ENCODE measurements around the gene GPX7.

The GPX7 gene
- total RNA-seq, result 6.6 to 13.1 (median 7.8) reads per million in 3 donors

- Histone ChIP-seq H3K4me3 (ENCODE audit: insufficient read depth, low read depth, low read length, poor library complexity, severe bottlenecking) (peak within 1 kb of the TSS; percentile 60), H3K27me3 (replicated peaks; ENCODE audit: control insufficient read depth, insufficient read depth, low read length, poor library complexity, severe bottlenecking) (no peaks in the 10 kb centered on the region), H3K27ac (ENCODE audit: insufficient read depth, low read length, poor library complexity, severe bottlenecking) (peak within 1 kb of the TSS; percentile 65), H3K9me3 (ENCODE audit: control insufficient read depth, low read length) (no peaks in the 10 kb centered on the region), H3K4me1 (ENCODE audit: control insufficient read depth, insufficient read depth, low read length, poor library complexity, severe bottlenecking) (peaks cover 23% of the 10 kb centered on the region), H3K36me3 (ENCODE audit: control insufficient read depth, insufficient read depth, low read length) (peaks cover 4% of the 10 kb centered on the region)
- DNase-seq, result peak; percentile 38 to 50 (median 46)
Observed at GRCh38 chr1:52601991-52602855, at the start of gene GPX7. Gene GPX7, plus strand, starts transcription at chr1:52602371. Its CDS starts 39 bp downstream, at chr1:52602410.

- Histone ChIP-seq H3K27me3 (replicated peaks; ENCODE audit: control insufficient read depth, insufficient read depth, low read length, poor library complexity, severe bottlenecking) (no peaks in the 10 kb centered on the region), H3K9me3 (ENCODE audit: control insufficient read depth, low read length) (no peaks in the 10 kb centered on the region), H3K4me1 (ENCODE audit: control insufficient read depth, insufficient read depth, low read length, poor library complexity, severe bottlenecking) (peaks cover 21% of the 10 kb centered on the region), H3K36me3 (ENCODE audit: control insufficient read depth, insufficient read depth, low read length) (no peaks in the 10 kb centered on the region), H3K4me3 (ENCODE audit: insufficient read depth, low read depth, low read length, poor library complexity, severe bottlenecking) (peak within 1 kb of the TSS; percentile 90), H3K27ac (ENCODE audit: insufficient read depth, low read length, poor library complexity, severe bottlenecking) (peak within 1 kb of the TSS; percentile 96)
- DNase-seq, result peak; percentile 59 to 67 (median 64)
Observed at GRCh38 chr1:52552505-52553361, 49.4 kb upstream of the GPX7 start, which contains the start of gene TUT4. Gene TUT4, minus strand, starts transcription at chr1:52553092. Its CDS starts 26,812 bp downstream, at chr1:52526280.

GRCh38 chr1:52553362-52554266 is 48.6 kb upstream of the GPX7 start:
- Histone ChIP-seq H3K4me3 (ENCODE audit: insufficient read depth, low read depth, low read length, poor library complexity, severe bottlenecking) (peak overlapping the region; percentile 90), H3K27me3 (replicated peaks; ENCODE audit: control insufficient read depth, insufficient read depth, low read length, poor library complexity, severe bottlenecking) (no peaks in the 10 kb centered on the region), H3K27ac (ENCODE audit: insufficient read depth, low read length, poor library complexity, severe bottlenecking) (peak overlapping the region; percentile 96), H3K4me1 (ENCODE audit: control insufficient read depth, insufficient read depth, low read length, poor library complexity, severe bottlenecking) (peaks cover 17% of the 10 kb centered on the region), H3K36me3 (ENCODE audit: control insufficient read depth, insufficient read depth, low read length) (no peaks in the 10 kb centered on the region), H3K9me3 (ENCODE audit: control insufficient read depth, low read length) (no peaks in the 10 kb centered on the region)
- DNase-seq, result peak; percentile 81 to 85 (median 84)

- no peak overlapping the region for H3K4me3 ChIP-seq (ENCODE audit: insufficient read depth, low read depth, low read length, poor library complexity, severe bottlenecking)
Observed at GRCh38 chr1:52554267-52554640, 47.9 kb upstream of the GPX7 start.

GRCh38 chr1:52554756-52555155 is 47.4 kb upstream of the GPX7 start:
- H3K27me3 ChIP-seq (replicated peaks; ENCODE audit: control insufficient read depth, insufficient read depth, low read length, poor library complexity, severe bottlenecking), result no peaks in the 10 kb centered on the region
- no peak for DNase-seq
- no peaks in the 10 kb centered on the region for H3K9me3 ChIP-seq (ENCODE audit: control insufficient read depth, low read length)
- H3K36me3 ChIP-seq (ENCODE audit: control insufficient read depth, insufficient read depth, low read length), result no peaks in the 10 kb centered on the region
- H3K4me3 ChIP-seq (ENCODE audit: insufficient read depth, low read depth, low read length, poor library complexity, severe bottlenecking), result no peak overlapping the region
- peaks cover 11% of the 10 kb centered on the region for H3K4me1 ChIP-seq (ENCODE audit: control insufficient read depth, insufficient read depth, low read length, poor library complexity, severe bottlenecking)
- no peak overlapping the region for H3K27ac ChIP-seq (ENCODE audit: insufficient read depth, low read length, poor library complexity, severe bottlenecking)

More at GRCh38 chr1:52554267-52554640, 47.9 kb upstream of the GPX7 start:
- Histone ChIP-seq H3K9me3 (ENCODE audit: control insufficient read depth, low read length) (no peaks in the 10 kb centered on the region), H3K27ac (ENCODE audit: insufficient read depth, low read length, poor library complexity, severe bottlenecking) (no peak overlapping the region), H3K36me3 (ENCODE audit: control insufficient read depth, insufficient read depth, low read length) (no peaks in the 10 kb centered on the region), H3K27me3 (replicated peaks; ENCODE audit: control insufficient read depth, insufficient read depth, low read length, poor library complexity, severe bottlenecking) (no peaks in the 10 kb centered on the region), H3K4me1 (ENCODE audit: control insufficient read depth, insufficient read depth, low read length, poor library complexity, severe bottlenecking) (peaks cover 15% of the 10 kb centered on the region)
- DNase-seq, result no peak

- DNase-seq, result no peak
- Histone ChIP-seq H3K4me1 (ENCODE audit: control insufficient read depth, insufficient read depth, low read length, poor library complexity, severe bottlenecking) (peaks cover 6% of the 10 kb centered on the region), H3K27ac (ENCODE audit: insufficient read depth, low read length, poor library complexity, severe bottlenecking) (no peak overlapping the region), H3K9me3 (ENCODE audit: control insufficient read depth, low read length) (no peaks in the 10 kb centered on the region), H3K36me3 (ENCODE audit: control insufficient read depth, insufficient read depth, low read length) (no peaks in the 10 kb centered on the region), H3K4me3 (ENCODE audit: insufficient read depth, low read depth, low read length, poor library complexity, severe bottlenecking) (no peak overlapping the region), H3K27me3 (replicated peaks; ENCODE audit: control insufficient read depth, insufficient read depth, low read length, poor library complexity, severe bottlenecking) (no peaks in the 10 kb centered on the region)
Observed at GRCh38 chr1:52556641-52557360, 45.4 kb upstream of the GPX7 start.

- Histone ChIP-seq H3K27me3 (replicated peaks; ENCODE audit: control insufficient read depth, insufficient read depth, low read length, poor library complexity, severe bottlenecking) (no peaks in the 10 kb centered on the region), H3K27ac (ENCODE audit: insufficient read depth, low read length, poor library complexity, severe bottlenecking) (no peak overlapping the region), H3K4me3 (ENCODE audit: insufficient read depth, low read depth, low read length, poor library complexity, severe bottlenecking) (no peak overlapping the region), H3K9me3 (ENCODE audit: control insufficient read depth, low read length) (no peaks in the 10 kb centered on the region), H3K36me3 (ENCODE audit: control insufficient read depth, insufficient read depth, low read length) (no peaks in the 10 kb centered on the region), H3K4me1 (ENCODE audit: control insufficient read depth, insufficient read depth, low read length, poor library complexity, severe bottlenecking) (peaks cover under 1% of the 10 kb centered on the region)
- no peak for DNase-seq
Observed at GRCh38 chr1:52558941-52559340, 43.2 kb upstream of the GPX7 start.

GRCh38 chr1:52559875-52560274 is 42.3 kb upstream of the GPX7 start:
- Histone ChIP-seq H3K27ac (ENCODE audit: insufficient read depth, low read length, poor library complexity, severe bottlenecking) (no peak overlapping the region), H3K4me1 (ENCODE audit: control insufficient read depth, insufficient read depth, low read length, poor library complexity, severe bottlenecking) (no peaks in the 10 kb centered on the region), H3K27me3 (replicated peaks; ENCODE audit: control insufficient read depth, insufficient read depth, low read length, poor library complexity, severe bottlenecking) (no peaks in the 10 kb centered on the region), H3K9me3 (ENCODE audit: control insufficient read depth, low read length) (no peaks in the 10 kb centered on the region), H3K36me3 (ENCODE audit: control insufficient read depth, insufficient read depth, low read length) (no peaks in the 10 kb centered on the region), H3K4me3 (ENCODE audit: insufficient read depth, low read depth, low read length, poor library complexity, severe bottlenecking) (no peak overlapping the region)
- DNase-seq, result no peak

- Histone ChIP-seq H3K4me3 (ENCODE audit: insufficient read depth, low read depth, low read length, poor library complexity, severe bottlenecking) (no peak overlapping the region), H3K27ac (ENCODE audit: insufficient read depth, low read length, poor library complexity, severe bottlenecking) (no peak overlapping the region), H3K4me1 (ENCODE audit: control insufficient read depth, insufficient read depth, low read length, poor library complexity, severe bottlenecking) (no peaks in the 10 kb centered on the region), H3K36me3 (ENCODE audit: control insufficient read depth, insufficient read depth, low read length) (no peaks in the 10 kb centered on the region), H3K27me3 (replicated peaks; ENCODE audit: control insufficient read depth, insufficient read depth, low read length, poor library complexity, severe bottlenecking) (no peaks in the 10 kb centered on the region), H3K9me3 (ENCODE audit: control insufficient read depth, low read length) (no peaks in the 10 kb centered on the region)
- no peak for DNase-seq
Observed at GRCh38 chr1:52562766-52563165, 39.4 kb upstream of the GPX7 start.
